ENCODE data around the gene AARSD1. TPM values are rescaled to one million over a fixed set of nuclear protein-coding genes. Genes with fewer than 3 reads are reported as not detected.

Gene AARSD1
- total and polyA plus RNA-seq, 2 donors (not counting 1 experiment from before 2014, with no cell fraction given), result 56.5 to 60.0 TPM

DNA sequence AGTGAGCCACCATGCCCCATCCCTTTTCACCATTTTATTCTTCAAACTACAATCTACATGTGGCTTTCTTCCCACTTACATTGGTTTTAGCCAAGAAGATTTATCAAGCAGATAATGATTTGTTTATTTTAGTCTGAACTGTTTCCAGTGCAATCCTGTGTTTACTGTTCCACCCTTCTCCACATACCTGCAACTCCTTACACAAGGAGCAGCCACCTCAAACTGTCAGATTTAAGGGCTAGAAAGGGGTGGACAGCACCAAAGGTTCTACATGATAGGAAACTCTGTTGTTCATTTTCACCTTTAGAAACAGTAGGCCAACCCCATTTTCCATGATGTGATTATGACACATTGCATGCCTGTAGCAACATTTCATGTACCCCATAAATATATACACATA is 18.0 kb upstream of the AARSD1 start:
- CTCF ChIA-PET, result no interaction called here
- Histone ChIP-seq H3K79me2 (ENCODE audit: control insufficient read depth, insufficient read depth, low read length) (peaks cover 58% of the 10 kb centered on the region), H3K4me1 (ENCODE audit: control insufficient read depth in 2 of 2, insufficient read depth in 2 of 2, low read length in 2 of 2) (peaks cover 60 to 71% of the 10 kb centered on the region in 2 donors), H3K27me3 (replicated peaks in 1 of 4; ENCODE audit: control extremely low read depth in 1 of 4, control insufficient read depth in 3 of 4, insufficient read depth in 4 of 4, low read length in 3 of 4) (no peaks in the 10 kb centered on the region), H3K27ac (ENCODE audit: low read length in 2 of 2) (peak overlapping the region; percentile 19 to 86), H2AFZ (ENCODE audit: insufficient read depth, low read depth, low read length, poor library complexity, severe bottlenecking) (no peak overlapping the region), H4K20me1 (ENCODE audit: control insufficient read depth, insufficient read depth, low read length, poor library complexity, severe bottlenecking) (no peaks in the 10 kb centered on the region), H3K36me3 (replicated peaks in 1 of 2; ENCODE audit: control extremely low read depth in 1 of 2, control insufficient read depth in 1 of 2, extremely low read depth in 1 of 2, insufficient read depth in 2 of 2, low read length in 1 of 2) (peaks cover 0 to 7% of the 10 kb centered on the region in 2 experiments), H3K4me2 (replicated peaks; ENCODE audit: low read depth, low read length, poor library complexity, severe bottlenecking) (peak overlapping the region; percentile 93), H3K9ac (ENCODE audit: low read length) (no peak overlapping the region), H3K4me3 (ENCODE audit: control extremely low read depth in 1 of 5, extremely low read depth in 1 of 5, insufficient read depth in 1 of 5, low read depth in 2 of 5, low read length in 4 of 5) (no peak overlapping the region), H3K9me3 (ENCODE audit: control extremely low read depth in 1 of 3, control insufficient read depth in 2 of 3, insufficient read depth in 1 of 3, low read length in 2 of 3) (no peaks in the 10 kb centered on the region)
- intact Hi-C loops (cut with micrococcal nuclease), result loop anchor here (10.0 kb wide), 1 partner anchor 307 kb away; the partner anchor contains the start of gene PLEKHH3
- TF ChIP-seq, protein P1, sequence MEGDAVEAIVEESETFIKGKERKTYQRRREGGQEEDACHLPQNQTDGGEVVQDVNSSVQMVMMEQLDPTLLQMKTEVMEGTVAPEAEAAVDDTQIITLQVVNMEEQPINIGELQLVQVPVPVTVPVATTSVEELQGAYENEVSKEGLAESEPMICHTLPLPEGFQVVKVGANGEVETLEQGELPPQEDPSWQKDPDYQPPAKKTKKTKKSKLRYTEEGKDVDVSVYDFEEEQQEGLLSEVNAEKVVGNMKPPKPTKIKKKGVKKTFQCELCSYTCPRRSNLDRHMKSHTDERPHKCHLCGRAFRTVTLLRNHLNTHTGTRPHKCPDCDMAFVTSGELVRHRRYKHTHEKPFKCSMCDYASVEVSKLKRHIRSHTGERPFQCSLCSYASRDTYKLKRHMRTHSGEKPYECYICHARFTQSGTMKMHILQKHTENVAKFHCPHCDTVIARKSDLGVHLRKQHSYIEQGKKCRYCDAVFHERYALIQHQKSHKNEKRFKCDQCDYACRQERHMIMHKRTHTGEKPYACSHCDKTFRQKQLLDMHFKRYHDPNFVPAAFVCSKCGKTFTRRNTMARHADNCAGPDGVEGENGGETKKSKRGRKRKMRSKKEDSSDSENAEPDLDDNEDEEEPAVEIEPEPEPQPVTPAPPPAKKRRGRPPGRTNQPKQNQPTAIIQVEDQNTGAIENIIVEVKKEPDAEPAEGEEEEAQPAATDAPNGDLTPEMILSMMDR (IDR thresholded peaks at IDR 0.05), result no peak
- no peak for TF ChIP-seq EZH2 (IDR thresholded peaks at IDR 0.05; ENCODE audit: borderline replicate concordance, insufficient read depth, low read depth, low read length, poor library complexity, severe bottlenecking)
- POLR2A ChIA-PET, result interaction anchor here (0.7 kb wide), 1 partner anchor 1156 kb away, joined by 5 read pairs; no protein-coding TSS in a partner anchor
- no peaks in the 10 kb centered on the region for H3K27me3 Mint-ChIP-seq
- H3K27ac Mint-ChIP-seq, result peak overlapping the region; percentile 71
- no peak for ATAC-seq (ENCODE audit: low read depth)
- no peaks in the 10 kb centered on the region for H3K9me3 Mint-ChIP-seq (ENCODE audit: insufficient read depth)
- DNase-seq, result no peak
- H3K4me3 Mint-ChIP-seq, result peak overlapping the region; percentile 99
- H3K4me1 Mint-ChIP-seq, result peaks cover 61% of the 10 kb centered on the region

DNA sequence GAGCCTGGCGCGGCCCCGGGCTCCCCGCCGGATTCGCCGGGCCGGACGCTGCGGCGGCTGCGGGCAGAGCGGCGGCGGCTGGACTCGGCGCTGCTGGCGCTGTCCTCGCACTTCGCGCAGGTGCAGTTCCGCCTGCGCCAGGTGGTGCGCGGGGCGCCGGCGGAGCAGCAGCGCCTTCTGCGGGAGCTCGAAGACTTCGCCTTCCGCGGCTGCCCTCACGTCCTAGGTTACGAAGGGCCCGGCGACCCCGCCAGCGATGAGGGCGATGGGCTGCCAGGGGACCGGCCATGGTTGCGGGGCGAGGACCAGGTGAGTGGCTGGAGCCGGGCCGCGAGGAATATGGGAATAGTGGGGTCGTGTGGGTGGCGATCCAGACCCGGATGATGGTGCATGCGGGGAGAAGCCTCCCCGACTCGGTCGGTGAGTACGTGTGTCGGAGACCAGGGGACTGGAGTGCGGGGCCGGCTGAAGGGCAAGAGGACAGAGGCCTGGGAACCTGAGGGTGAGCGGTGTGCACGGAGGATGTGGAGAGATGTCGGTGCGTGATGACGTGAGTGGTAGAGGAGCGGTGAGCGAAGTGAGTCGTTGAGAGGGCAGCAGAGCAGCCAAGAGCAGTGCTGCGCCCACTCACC is 16.6 kb upstream of the AARSD1 start:
- Histone ChIP-seq H4K20me1 (ENCODE audit: control insufficient read depth, insufficient read depth, low read length, poor library complexity, severe bottlenecking) (no peaks in the 10 kb centered on the region), H3K4me2 (replicated peaks; ENCODE audit: low read depth, low read length, poor library complexity, severe bottlenecking) (peak overlapping the region; percentile 93), H3K4me1 (ENCODE audit: control insufficient read depth in 2 of 2, insufficient read depth in 2 of 2, low read length in 2 of 2) (peaks cover 46 to 57% of the 10 kb centered on the region in 2 donors), H3K4me3 (ENCODE audit: control extremely low read depth in 1 of 5, extremely low read depth in 1 of 5, insufficient read depth in 1 of 5, low read depth in 2 of 5, low read length in 4 of 5) (peak overlapping the region; percentile 83 to 90 (median 88)), H2AFZ (ENCODE audit: insufficient read depth, low read depth, low read length, poor library complexity, severe bottlenecking) (peak overlapping the region; percentile 81), H3K9me3 (ENCODE audit: control extremely low read depth in 1 of 3, control insufficient read depth in 2 of 3, insufficient read depth in 1 of 3, low read length in 2 of 3) (no peaks in the 10 kb centered on the region), H3K36me3 (replicated peaks in 1 of 2; ENCODE audit: control extremely low read depth in 1 of 2, control insufficient read depth in 1 of 2, extremely low read depth in 1 of 2, insufficient read depth in 2 of 2, low read length in 1 of 2) (peaks cover 0 to 3% of the 10 kb centered on the region in 2 experiments), H3K79me2 (ENCODE audit: control insufficient read depth, insufficient read depth, low read length) (peaks cover 51% of the 10 kb centered on the region), H3K27me3 (replicated peaks in 1 of 4; ENCODE audit: control extremely low read depth in 1 of 4, control insufficient read depth in 3 of 4, insufficient read depth in 4 of 4, low read length in 3 of 4) (no peaks in the 10 kb centered on the region), H3K9ac (ENCODE audit: low read length) (peak overlapping the region; percentile 79), H3K27ac (ENCODE audit: low read length in 2 of 2) (peak overlapping the region; percentile 80 to 86)
- ChIA-PET POLR2A (interaction anchor here (2.2 kb wide), 1 partner anchor 17 kb away, joined by 13 read pairs; the partner anchor contains the start of gene RPL27), CTCF (interaction anchor here (1.0 to 2.2 kb wide), 3 partner anchors 12 to 354 kb away, joined by 3 to 14 read pairs (median 4); partner anchors contain the start of gene RPL27)
- H3K4me1 Mint-ChIP-seq, result peaks cover 50% of the 10 kb centered on the region
- intact Hi-C loops (cut with micrococcal nuclease), result loop anchor here (1.0 to 10.0 kb wide), 7 partner anchors 17 to 407 kb away; partner anchors contain the start of genes AARSD1, PLEKHH3, PSME3 and RETREG3
- no peak for TF ChIP-seq EZH2 (IDR thresholded peaks at IDR 0.05; ENCODE audit: borderline replicate concordance, insufficient read depth, low read depth, low read length, poor library complexity, severe bottlenecking)
- TF ChIP-seq, protein P1 (IDR thresholded peaks at IDR 0.05), result peak; percentile 42
- WGBS (ENCODE audit: insufficient coverage), result under 1% methylated on average over 63 of the region's 67 CpGs
- H3K4me3 Mint-ChIP-seq, result peak overlapping the region; percentile 99
- no peaks in the 10 kb centered on the region for H3K27me3 Mint-ChIP-seq
- H3K27ac Mint-ChIP-seq, result peak overlapping the region; percentile 95
- DNase-seq (peak; percentile 70), ATAC-seq (ENCODE audit: low read depth) (peak; percentile 61)
- no peaks in the 10 kb centered on the region for H3K9me3 Mint-ChIP-seq (ENCODE audit: insufficient read depth)

Data from B cell (primary cell).